H9 (cell line): ENCODE data around the gene RPL22. TPM values are rescaled to one million over a fixed set of nuclear protein-coding genes. Genes with fewer than 3 reads are reported as not detected.

Source experiments
- DNase-seq: peaks from one replicate; pipeline ENCODE4 v3.0.0-alpha.2; 2017
- H2AFZ ChIP-seq: one replicate; pipeline ENCODE4 v1.6.1; 2013; ENCODE audit warnings: mild to moderate bottlenecking, low read length, control low read depth, moderate library complexity
- H2AK5ac ChIP-seq: 2 replicates; pipeline ENCODE4 v1.6.1; 2013; ENCODE audit warnings: low read length, control low read depth, mixed read lengths; ENCODE audit not compliant: insufficient read length
- H2BK120ac ChIP-seq: one replicate; pipeline ENCODE4 v1.6.1; 2013; ENCODE audit warnings: low read depth, mild to moderate bottlenecking, low read length, control low read depth, inconsistent platforms; ENCODE audit not compliant: poor library complexity, severe bottlenecking
- H2BK12ac ChIP-seq: 2 replicates; pipeline ENCODE4 v1.6.1; 2013; ENCODE audit warnings: low read length, control low read depth, mixed read lengths, low read depth; ENCODE audit not compliant: insufficient read length
- H2BK15ac ChIP-seq: 2 replicates; pipeline ENCODE4 v1.6.1; 2013; ENCODE audit warnings: low read depth, low read length, control low read depth
- H2BK20ac ChIP-seq: one replicate; pipeline ENCODE4 v1.6.1; 2013; ENCODE audit warnings: low read depth, mild to moderate bottlenecking, low read length, control low read depth, inconsistent platforms; ENCODE audit not compliant: poor library complexity, severe bottlenecking
- H2BK5ac ChIP-seq: 2 replicates; pipeline ENCODE4 v1.6.1; 2013; ENCODE audit warnings: low read length, control low read depth, mixed read lengths; ENCODE audit not compliant: insufficient read length
- H3K14ac ChIP-seq: 2 replicates; pipeline ENCODE4 v1.6.1; 2013; ENCODE audit warnings: low read length, control low read depth; ENCODE audit not compliant: insufficient read depth
- H3K18ac ChIP-seq: 2 replicates; pipeline ENCODE4 v1.6.1; 2013; ENCODE audit warnings: low read depth, mild to moderate bottlenecking, mixed read lengths, low read length, control low read depth; ENCODE audit not compliant: insufficient read length
- H3K23ac ChIP-seq: 2 replicates; pipeline ENCODE4 v1.6.1; 2013; ENCODE audit warnings: low read length, control low read depth, mixed read lengths, low read depth; ENCODE audit not compliant: insufficient read length
- H3K23me2 ChIP-seq: 2 replicates; pipeline ENCODE4 v1.6.1; 2013; ENCODE audit warnings: low read depth, mild to moderate bottlenecking, mixed read lengths, low read length, control low read depth; ENCODE audit not compliant: insufficient read length, poor library complexity, severe bottlenecking
- H3K27ac ChIP-seq: 2 replicates; pipeline ENCODE4 v1.5.1; 2013; ENCODE audit warnings: low read length, control low read depth, mixed read lengths, low read depth; ENCODE audit not compliant: insufficient read length
- H3K27me3 ChIP-seq: 2 replicates; pipeline ENCODE4 v1.6.1; 2013; ENCODE audit warnings: low read length, control low read depth, inconsistent platforms; ENCODE audit not compliant: insufficient read depth
- H3K4ac ChIP-seq: 2 replicates; pipeline ENCODE4 v1.6.1; 2013; ENCODE audit warnings: low read depth, mild to moderate bottlenecking, control low read depth, inconsistent platforms, low read length, moderate library complexity
- H3K4me1 ChIP-seq: 2 replicates; pipeline ENCODE4 v1.6.1; 2013; ENCODE audit warnings: low read length, control low read depth, inconsistent platforms; ENCODE audit not compliant: insufficient read depth
- H3K4me2 ChIP-seq: 2 replicates; pipeline ENCODE4 v1.6.1; 2013; ENCODE audit warnings: low read length, control low read depth, mixed read lengths; ENCODE audit not compliant: insufficient read length, insufficient read depth
- H3K56ac ChIP-seq: 2 replicates; pipeline ENCODE4 v1.6.1; 2013; ENCODE audit warnings: low read depth, mild to moderate bottlenecking, mixed read lengths, low read length, control low read depth; ENCODE audit not compliant: insufficient read length
- H3K79me1 ChIP-seq: 2 replicates; pipeline ENCODE4 v1.6.1; 2013; ENCODE audit warnings: low read depth, mild to moderate bottlenecking, moderate library complexity, low read length, control low read depth, inconsistent platforms; ENCODE audit not compliant: insufficient read depth, poor library complexity, severe bottlenecking
- H3K79me2 ChIP-seq: 2 replicates; pipeline ENCODE4 v1.6.1; 2013; ENCODE audit warnings: low read length, control low read depth, inconsistent platforms; ENCODE audit not compliant: insufficient read depth
- H3K9ac ChIP-seq: 2 replicates; pipeline ENCODE4 v1.6.1; 2013; ENCODE audit warnings: low read length, control low read depth, mixed read lengths; ENCODE audit not compliant: insufficient read length; ENCODE audit errors: extremely low read depth
- H3K9me3 ChIP-seq: one replicate; pipeline ENCODE4 v1.6.1; 2013; ENCODE audit warnings: low read depth, low read length, inconsistent platforms; ENCODE audit not compliant: control insufficient read depth
- H3T11ph ChIP-seq: one replicate; pipeline ENCODE4 v1.6.1; 2013; ENCODE audit warnings: mild to moderate bottlenecking, low read length, control low read depth, inconsistent platforms
- H4K20me1 ChIP-seq: one replicate; pipeline ENCODE4 v1.6.1; 2013; ENCODE audit not compliant: control insufficient read depth, insufficient read length, insufficient read depth
- H4K5ac ChIP-seq: 2 replicates; pipeline ENCODE4 v1.6.1; 2013; ENCODE audit warnings: low read depth, mild to moderate bottlenecking, mixed read lengths, low read length, control low read depth; ENCODE audit not compliant: insufficient read length
- H4K8ac ChIP-seq: replicated peaks from 2 replicates; pipeline ENCODE4 v1.6.1; 2013; ENCODE audit warnings: low read length, control low read depth, mixed read lengths, low read depth; ENCODE audit not compliant: insufficient read length
- H4K91ac ChIP-seq: 2 replicates; pipeline ENCODE4 v1.6.1; 2013; ENCODE audit warnings: low read depth, mild to moderate bottlenecking, moderate library complexity, mixed read lengths, low read length, control low read depth; ENCODE audit not compliant: insufficient read length
- H3K27ac Mint-ChIP-seq, 3 experiments: 2 replicates in 2 of 3; 3 replicates in 1 of 3; pipeline ENCODE4 v1.8.0; 2020 to 2021; ENCODE audit warnings: mixed read lengths in 3 of 3, mild to moderate bottlenecking in 1 of 3, moderate library complexity in 1 of 3
- H3K27me3 Mint-ChIP-seq: 2 replicates; pipeline ENCODE4 v1.8.0; 2021; ENCODE audit warnings: low read depth, mild to moderate bottlenecking, moderate library complexity, mixed read lengths
- H3K36me3 Mint-ChIP-seq, 3 experiments: 2 replicates in 2 of 3; 3 replicates in 1 of 3; pipeline ENCODE4 v1.8.0; 2020 to 2021; ENCODE audit warnings: low read depth in 3 of 3, mixed read lengths in 3 of 3; ENCODE audit not compliant: insufficient read depth in 1 of 3
- H3K4me1 Mint-ChIP-seq, 2 experiments: 2 replicates each; pipeline ENCODE4 v1.8.0; 2020; ENCODE audit warnings: mixed read lengths in 2 of 2
- H3K4me3 Mint-ChIP-seq, 2 experiments: 2 replicates in 1 of 2; 3 replicates in 1 of 2; pipeline ENCODE4 v1.8.0; 2020 to 2021; ENCODE audit warnings: mild to moderate bottlenecking in 2 of 2, mixed read lengths in 2 of 2, moderate library complexity in 1 of 2
- H3K9me3 Mint-ChIP-seq, 2 experiments: 2 replicates in 1 of 2; 3 replicates in 1 of 2; pipeline ENCODE4 v1.8.0; 2020; ENCODE audit warnings: mild to moderate bottlenecking in 2 of 2, mixed read lengths in 2 of 2, moderate library complexity in 1 of 2
- CTCF ChIP-seq: fragments of 200-600 bp; sonication (generic); conservative IDR thresholded peaks from 3 replicates; pipeline ENCODE4 v1.8.0; 2021; ENCODE audit warnings: antibody characterized with exemption, mild to moderate bottlenecking
- WGBS: extraction: QIAGEN DNeasy Blood & Tissue Kit; methylation state at CpG from one replicate; pipeline ENCODE4 v1.1.7; 2013; ENCODE audit warnings: missing lambda C conversion rate, low lambda C conversion rate, mixed read lengths; ENCODE audit not compliant: insufficient read length; ENCODE audit errors: extremely low coverage; 5-methylcytosine and 5-hydroxymethylcytosine counted together
- total RNA-seq: library from RNA; stranded (reverse); gene quantifications from 2 replicates; pipeline ENCODE4 v1.2.1, GENCODE V29; 2021

The RPL22 gene
- total RNA-seq, 1 experiment from 2014 or later = 582 TPM

DNA sequence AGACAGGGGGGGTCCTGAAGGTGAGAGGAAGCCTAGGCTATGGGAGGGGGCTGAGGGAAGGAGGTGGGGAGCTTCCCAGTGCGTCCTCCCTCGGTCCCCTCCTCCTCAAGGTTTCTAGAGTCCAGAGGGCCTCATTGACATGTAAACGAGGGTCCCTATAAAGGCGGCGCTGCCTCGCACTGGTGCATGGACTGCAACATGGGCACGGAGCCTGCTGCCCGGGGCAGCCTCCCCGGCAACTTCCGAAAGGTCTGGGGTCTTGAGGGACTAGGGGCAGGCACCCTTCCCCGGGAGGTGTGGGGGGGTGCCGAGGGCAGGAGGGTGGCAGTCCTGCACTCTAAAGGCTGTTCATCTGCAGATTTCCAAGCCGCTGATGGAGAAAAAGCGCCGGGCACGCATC lies 44.6 kb upstream of the RPL22 start, which contains the start of gene HES3:
Gene HES3 (plus strand): TSS at position 187 of the 400 bp plus-strand sequence. CDS start 187 bp downstream, at position 374.
- H2BK12ac ChIP-seq = no peak within 1 kb of the TSS
- Mint-ChIP-seq H3K36me3 (no peaks in the 10 kb centered on the region), H3K27ac (peak within 1 kb of the TSS in 2 of 3 experiments; percentile 20 to 57; a peak in 3 of 7 replicates), H3K27me3 (peaks cover 32% of the 10 kb centered on the region), H3K4me3 (peak within 1 kb of the TSS; percentile 83 to 89), H3K9me3 (no peaks in the 10 kb centered on the region; a peak in 1 of 5 replicates), H3K4me1 (peaks cover 46 to 47% of the 10 kb centered on the region in 2 experiments)
- no peak within 1 kb of the TSS for H3K23ac ChIP-seq
- H3K27ac ChIP-seq = no peak within 1 kb of the TSS
- peak; percentile 64 for DNase-seq
- no peaks in the 10 kb centered on the region for H3K79me1 ChIP-seq
- H2BK5ac ChIP-seq = no peak within 1 kb of the TSS
- H2AK5ac ChIP-seq = no peak within 1 kb of the TSS
- peak within 1 kb of the TSS; percentile 79 for H3K4me2 ChIP-seq
- peaks cover 2% of the 10 kb centered on the region; the same call in 1 of the 2 replicates for H3K4me1 ChIP-seq
- H4K5ac ChIP-seq = no peak within 1 kb of the TSS
- H3K14ac ChIP-seq = no peak within 1 kb of the TSS
- no peak for TF ChIP-seq CTCF
- H3K27me3 ChIP-seq = peaks cover 5% of the 10 kb centered on the region; the same call in 1 of the 2 replicates
- H2AFZ ChIP-seq = no peak within 1 kb of the TSS
- H3K4ac ChIP-seq = no peak within 1 kb of the TSS
- H3K18ac ChIP-seq = no peak within 1 kb of the TSS
- no peaks in the 10 kb centered on the region for H4K20me1 ChIP-seq
- no peak within 1 kb of the TSS for H2BK15ac ChIP-seq
- WGBS = no CpG with 5 or more reads among the region's 16 CpGs
- H4K8ac ChIP-seq = no peak within 1 kb of the TSS
- H4K91ac ChIP-seq = no peak within 1 kb of the TSS
- no peak within 1 kb of the TSS for H3T11ph ChIP-seq
- H3K79me2 ChIP-seq = no peaks in the 10 kb centered on the region
- H2BK20ac ChIP-seq = no peak within 1 kb of the TSS
- H3K9ac ChIP-seq = no peak within 1 kb of the TSS
- no peak within 1 kb of the TSS for H2BK120ac ChIP-seq
- peaks cover 25% of the 10 kb centered on the region for H3K23me2 ChIP-seq
- H3K9me3 ChIP-seq = no peaks in the 10 kb centered on the region
- H3K56ac ChIP-seq = no peak within 1 kb of the TSS
